HepG2 (cell line): ENCODE data around the gene SP7. TPM values are rescaled to one million over a fixed set of nuclear protein-coding genes. Genes with fewer than 3 reads are reported as not detected.

Source experiments
- BRCA1 ChIP-seq: sonication (generic); formaldehyde crosslinking; IDR thresholded peaks from 2 replicates; pipeline ENCODE4 v1.4.0; 2020; ENCODE audit warnings: missing genetic modification reagents
- EEA1 ChIP-seq: sonication (generic); formaldehyde crosslinking; IDR thresholded peaks from 2 replicates; pipeline ENCODE4 v1.5.1; 2020; ENCODE audit warnings: mild to moderate bottlenecking, missing genetic modification reagents, borderline replicate concordance
- ESRRA ChIP-seq: sonication (generic); formaldehyde crosslinking; IDR thresholded peaks from 2 replicates; pipeline ENCODE4 v1.5.1; 2020; ENCODE audit warnings: mild to moderate bottlenecking, low read depth, missing genetic modification reagents
- MYC ChIP-seq: sonication (generic); formaldehyde crosslinking; IDR thresholded peaks from 2 replicates; pipeline ENCODE4 v1.9.0; 2021; ENCODE audit warnings: missing genetic modification reagents, borderline replicate concordance
- SALL1 ChIP-seq: sonication (generic); formaldehyde crosslinking; IDR thresholded peaks from 2 replicates; pipeline ENCODE4 v1.8.0; 2022; ENCODE audit warnings: mild to moderate bottlenecking, missing genetic modification reagents
- U2AF1 ChIP-seq: fragments of 200-400 bp; formaldehyde crosslinking; optimal IDR thresholded peaks from 2 replicates; pipeline ENCODE3; 2017; ENCODE audit warnings: mild to moderate bottlenecking, low read depth, low read length
- ZNF12 ChIP-seq: sonication (generic); formaldehyde crosslinking; IDR thresholded peaks from 2 replicates; pipeline ENCODE4 v1.5.0; 2020; ENCODE audit warnings: missing genetic modification reagents
- ZNF367 ChIP-seq: sonication (generic); formaldehyde crosslinking; IDR thresholded peaks from 2 replicates; pipeline ENCODE4 v1.4.0; 2020; ENCODE audit warnings: missing genetic modification reagents, borderline replicate concordance
- ZNF441 ChIP-seq: sonication (generic); formaldehyde crosslinking; IDR thresholded peaks from 2 replicates; pipeline ENCODE4 v1.7.0; 2021; ENCODE audit warnings: missing genetic modification reagents, borderline replicate concordance
- ZNF709 ChIP-seq: sonication (generic); formaldehyde crosslinking; IDR thresholded peaks from 2 replicates; pipeline ENCODE4 v1.5.0; 2020; ENCODE audit warnings: mild to moderate bottlenecking, missing genetic modification reagents
- polyA plus RNA-seq, 8 experiments: library from polyadenylated mRNA; depleted of rRNA in 3 of 8; stranded (reverse) in 7 of 8; unstranded in 1 of 8; fragments of >200 nt; fragmentation: Illumina TruSeq in 4 of 8; extraction: Trizol in 4 of 8; gene quantifications; 2 replicates each; pipeline versions ENCODE4 v1.2.1 to v1.2.3, GENCODE V29; 2011 to 2016; ENCODE audit warnings: low read depth in 4 of 8, missing spikeins in 1 of 8, mixed read lengths in 1 of 8; ENCODE audit not compliant: insufficient read depth in 1 of 8
- total RNA-seq, 5 experiments: library from RNA; depleted of rRNA; stranded (reverse); fragments of >200 nt; fragmentation: Illumina TruSeq; extraction: Trizol; gene quantifications; 2 replicates each; pipeline ENCODE4 v1.2.3, GENCODE V29; 2016; ENCODE audit warnings: low read depth in 1 of 5
- TF ChIP-seq, protein P1 (sequence below): sonication (generic); formaldehyde crosslinking; IDR thresholded peaks from 2 replicates; pipeline ENCODE4 v1.5.1; 2020; ENCODE audit warnings: mild to moderate bottlenecking, missing genetic modification reagents
- TF ChIP-seq, protein P2 (sequence below): sonication (generic); formaldehyde crosslinking; IDR thresholded peaks from 2 replicates; pipeline ENCODE4 v1.4.0; 2020; ENCODE audit warnings: mild to moderate bottlenecking, missing genetic modification reagents
- TF ChIP-seq, protein P3 (sequence below): sonication (generic); formaldehyde crosslinking; IDR thresholded peaks from 2 replicates; pipeline ENCODE4 v1.4.0; 2020; ENCODE audit warnings: missing genetic modification reagents

Gene SP7
- total and polyA plus RNA-seq, 2 of the 13 experiments (the other 11 are each of a cell fraction or from before 2014, with no cell fraction given) = not detected

DNA sequence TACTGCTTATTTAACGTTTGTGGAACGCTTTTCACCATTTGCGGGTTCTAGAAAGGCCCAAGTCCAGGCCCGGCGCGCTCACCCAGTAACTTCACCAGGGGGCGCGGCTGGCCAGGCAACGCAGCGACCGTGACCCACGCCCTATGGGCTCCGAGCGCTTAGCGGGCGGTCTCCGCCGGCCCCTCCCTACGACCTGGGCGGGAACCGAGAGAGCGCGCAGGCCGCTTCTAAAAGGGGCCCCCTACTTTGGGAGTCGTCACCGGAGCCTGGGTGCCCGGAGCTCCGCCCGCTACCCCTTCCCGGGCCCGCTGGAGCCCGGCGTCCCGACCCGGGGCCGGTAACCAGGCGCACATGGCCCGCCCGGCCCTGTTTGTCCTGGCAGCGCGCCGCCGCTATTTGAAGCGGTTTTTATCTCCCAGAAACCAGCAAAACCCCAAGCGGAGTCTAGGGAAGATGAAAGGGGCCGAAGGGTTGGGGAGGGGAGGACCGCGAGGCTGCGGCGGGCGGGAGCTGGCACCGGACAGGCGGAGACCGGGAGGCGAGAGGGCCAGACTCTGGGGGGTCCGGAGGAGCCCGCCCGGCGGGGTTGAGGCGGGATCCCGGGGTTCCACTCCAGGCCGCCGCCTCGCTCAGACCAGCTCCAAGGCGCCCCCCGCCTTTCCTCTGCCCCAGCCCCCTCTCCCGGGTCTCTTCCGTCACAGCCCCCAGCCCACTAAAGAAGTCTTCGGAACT lies 11.2 kb downstream of the SP7 start (continued):
- TF ChIP-seq, protein P1, sequence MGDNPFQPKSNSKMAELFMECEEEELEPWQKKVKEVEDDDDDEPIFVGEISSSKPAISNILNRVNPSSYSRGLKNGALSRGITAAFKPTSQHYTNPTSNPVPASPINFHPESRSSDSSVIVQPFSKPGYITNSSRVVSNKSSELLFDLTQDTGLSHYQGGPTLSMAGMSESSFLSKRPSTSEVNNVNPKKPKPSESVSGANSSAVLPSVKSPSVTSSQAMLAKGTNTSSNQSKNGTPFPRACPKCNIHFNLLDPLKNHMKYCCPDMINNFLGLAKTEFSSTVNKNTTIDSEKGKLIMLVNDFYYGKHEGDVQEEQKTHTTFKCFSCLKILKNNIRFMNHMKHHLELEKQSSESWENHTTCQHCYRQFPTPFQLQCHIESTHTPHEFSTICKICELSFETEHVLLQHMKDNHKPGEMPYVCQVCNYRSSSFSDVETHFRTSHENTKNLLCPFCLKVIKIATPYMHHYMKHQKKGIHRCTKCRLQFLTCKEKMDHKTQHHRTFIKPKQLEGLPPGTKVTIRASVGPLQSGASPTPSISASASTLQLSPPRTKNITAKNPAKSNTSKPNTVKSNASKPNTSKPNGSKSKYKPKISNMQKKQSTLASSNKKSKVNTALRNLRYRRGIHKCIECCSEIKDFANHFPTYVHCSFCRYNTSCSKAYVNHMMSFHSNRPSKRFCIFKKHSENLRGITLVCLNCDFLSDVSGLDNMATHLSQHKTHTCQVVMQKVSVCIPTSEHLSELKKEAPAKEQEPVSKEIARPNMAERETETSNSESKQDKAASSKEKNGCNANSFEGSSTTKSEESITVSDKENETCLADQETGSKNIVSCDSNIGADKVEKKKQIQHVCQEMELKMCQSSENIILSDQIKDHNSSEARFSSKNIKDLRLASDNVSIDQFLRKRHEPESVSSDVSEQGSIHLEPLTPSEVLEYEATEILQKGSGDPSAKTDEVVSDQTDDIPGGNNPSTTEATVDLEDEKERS = 0 out of 2 replicates have a peak, but pooled peaks have one; percentile 37
- TF ChIP-seq U2AF1 (no peak), ESRRA (CRISPR knock-in tag) (peak; percentile 61; the same call in 1 of the 2 replicates), ZNF441 (CRISPR knock-in tag) (peak; percentile 77; the same call in 1 of the 2 replicates), ZNF709 (CRISPR knock-in tag) (peak; percentile 81; the same call in 1 of the 2 replicates), ZNF367 (0 out of 2 replicates have a peak, but pooled peaks have one; percentile 41), ZNF12 (peak; percentile 55; the same call in 1 of the 2 replicates), EEA1 (CRISPR knock-in tag) (no peak), SALL1 (CRISPR knock-in tag) (peak; percentile 87), MYC (CRISPR knock-in tag) (peak; percentile 83), BRCA1 (CRISPR knock-in tag) (no peak)
- TF ChIP-seq, protein P2, sequence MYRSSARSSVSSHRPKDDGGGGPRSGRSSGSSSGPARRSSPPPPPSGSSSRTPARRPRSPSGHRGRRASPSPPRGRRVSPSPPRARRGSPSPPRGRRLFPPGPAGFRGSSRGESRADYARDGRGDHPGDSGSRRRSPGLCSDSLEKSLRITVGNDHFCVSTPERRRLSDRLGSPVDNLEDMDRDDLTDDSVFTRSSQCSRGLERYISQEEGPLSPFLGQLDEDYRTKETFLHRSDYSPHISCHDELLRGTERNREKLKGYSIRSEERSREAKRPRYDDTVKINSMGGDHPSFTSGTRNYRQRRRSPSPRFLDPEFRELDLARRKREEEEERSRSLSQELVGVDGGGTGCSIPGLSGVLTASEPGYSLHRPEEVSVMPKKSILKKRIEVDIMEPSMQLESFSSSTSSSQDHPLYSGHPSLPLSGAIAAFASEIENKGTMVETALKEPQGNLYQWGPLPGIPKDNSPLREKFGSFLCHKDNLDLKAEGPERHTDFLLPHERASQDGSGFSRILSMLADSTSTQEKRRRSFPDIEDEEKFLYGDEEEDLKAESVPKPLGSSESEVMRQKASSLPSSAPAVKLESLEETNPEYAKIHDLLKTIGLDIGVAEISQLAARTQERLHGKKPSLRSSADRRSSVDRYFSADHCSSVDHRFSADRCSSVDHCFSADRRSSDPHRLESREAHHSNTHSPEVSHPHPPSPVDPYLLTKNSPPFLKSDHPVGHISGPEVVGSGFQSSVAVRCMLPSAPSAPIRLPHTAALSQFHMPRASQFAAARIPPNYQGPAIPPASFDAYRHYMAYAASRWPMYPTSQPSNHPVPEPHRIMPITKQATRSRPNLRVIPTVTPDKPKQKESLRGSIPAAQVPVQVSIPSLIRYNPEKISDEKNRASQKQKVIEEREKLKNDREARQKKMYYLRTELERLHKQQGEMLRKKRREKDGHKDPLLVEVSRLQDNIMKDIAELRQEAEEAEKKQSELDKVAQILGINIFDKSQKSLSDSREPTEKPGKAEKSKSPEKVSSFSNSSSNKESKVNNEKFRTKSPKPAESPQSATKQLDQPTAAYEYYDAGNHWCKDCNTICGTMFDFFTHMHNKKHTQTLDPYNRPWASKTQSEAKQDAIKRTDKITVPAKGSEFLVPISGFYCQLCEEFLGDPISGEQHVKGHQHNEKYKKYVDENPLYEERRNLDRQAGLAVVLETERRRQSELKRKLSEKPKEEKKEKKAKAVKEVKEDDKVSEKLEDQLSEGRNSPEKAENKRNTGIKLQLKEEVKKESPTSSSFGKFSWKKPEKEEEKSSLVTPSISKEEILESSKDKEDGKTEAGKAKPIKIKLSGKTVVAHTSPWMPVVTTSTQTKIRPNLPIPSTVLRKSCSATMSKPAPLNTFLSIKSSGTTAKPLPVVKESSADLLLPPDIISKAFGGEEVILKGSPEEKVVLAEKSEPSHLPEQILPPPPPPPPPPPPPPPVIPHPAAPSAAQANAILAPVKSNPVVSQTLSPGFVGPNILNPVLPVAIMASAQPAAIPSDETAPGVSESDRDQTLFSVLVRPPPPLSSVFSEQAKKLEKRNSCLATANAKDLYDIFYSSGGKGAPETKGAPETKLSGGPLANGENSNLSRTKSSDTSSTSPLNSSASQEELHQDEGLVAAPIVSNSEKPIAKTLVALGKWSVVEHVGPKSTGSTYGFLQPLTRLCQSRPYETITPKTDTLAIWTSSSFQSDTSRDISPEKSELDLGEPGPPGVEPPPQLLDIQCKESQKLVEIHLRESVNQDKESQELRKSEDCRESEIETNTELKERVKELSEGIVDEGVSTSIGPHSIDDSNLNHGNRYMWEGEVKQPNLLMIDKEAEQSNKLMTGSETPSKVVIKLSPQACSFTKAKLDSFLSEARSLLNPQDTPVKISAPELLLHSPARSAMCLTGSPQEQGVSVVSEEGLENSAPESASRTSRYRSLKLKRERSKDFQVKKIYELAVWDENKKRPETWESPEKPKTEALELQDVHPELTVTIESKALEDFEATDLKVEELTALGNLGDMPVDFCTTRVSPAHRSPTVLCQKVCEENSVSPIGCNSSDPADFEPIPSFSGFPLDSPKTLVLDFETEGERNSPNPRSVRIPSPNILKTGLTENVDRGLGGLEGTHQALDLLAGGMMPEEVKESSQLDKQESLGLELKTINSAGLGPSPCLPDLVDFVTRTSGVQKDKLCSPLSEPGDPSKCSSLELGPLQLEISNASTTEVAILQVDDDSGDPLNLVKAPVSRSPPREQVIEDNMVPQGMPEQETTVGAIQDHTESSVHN (CRISPR knock-in tag) = no peak
- TF ChIP-seq, protein P3, sequence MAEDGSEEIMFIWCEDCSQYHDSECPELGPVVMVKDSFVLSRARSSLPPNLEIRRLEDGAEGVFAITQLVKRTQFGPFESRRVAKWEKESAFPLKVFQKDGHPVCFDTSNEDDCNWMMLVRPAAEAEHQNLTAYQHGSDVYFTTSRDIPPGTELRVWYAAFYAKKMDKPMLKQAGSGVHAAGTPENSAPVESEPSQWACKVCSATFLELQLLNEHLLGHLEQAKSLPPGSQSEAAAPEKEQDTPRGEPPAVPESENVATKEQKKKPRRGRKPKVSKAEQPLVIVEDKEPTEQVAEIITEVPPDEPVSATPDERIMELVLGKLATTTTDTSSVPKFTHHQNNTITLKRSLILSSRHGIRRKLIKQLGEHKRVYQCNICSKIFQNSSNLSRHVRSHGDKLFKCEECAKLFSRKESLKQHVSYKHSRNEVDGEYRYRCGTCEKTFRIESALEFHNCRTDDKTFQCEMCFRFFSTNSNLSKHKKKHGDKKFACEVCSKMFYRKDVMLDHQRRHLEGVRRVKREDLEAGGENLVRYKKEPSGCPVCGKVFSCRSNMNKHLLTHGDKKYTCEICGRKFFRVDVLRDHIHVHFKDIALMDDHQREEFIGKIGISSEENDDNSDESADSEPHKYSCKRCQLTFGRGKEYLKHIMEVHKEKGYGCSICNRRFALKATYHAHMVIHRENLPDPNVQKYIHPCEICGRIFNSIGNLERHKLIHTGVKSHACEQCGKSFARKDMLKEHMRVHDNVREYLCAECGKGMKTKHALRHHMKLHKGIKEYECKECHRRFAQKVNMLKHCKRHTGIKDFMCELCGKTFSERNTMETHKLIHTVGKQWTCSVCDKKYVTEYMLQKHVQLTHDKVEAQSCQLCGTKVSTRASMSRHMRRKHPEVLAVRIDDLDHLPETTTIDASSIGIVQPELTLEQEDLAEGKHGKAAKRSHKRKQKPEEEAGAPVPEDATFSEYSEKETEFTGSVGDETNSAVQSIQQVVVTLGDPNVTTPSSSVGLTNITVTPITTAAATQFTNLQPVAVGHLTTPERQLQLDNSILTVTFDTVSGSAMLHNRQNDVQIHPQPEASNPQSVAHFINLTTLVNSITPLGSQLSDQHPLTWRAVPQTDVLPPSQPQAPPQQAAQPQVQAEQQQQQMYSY = no peak; the same call in none of the 2 replicates
